Measurements from ENCODE around the gene RARS2.

RARS2 gene

DNA sequence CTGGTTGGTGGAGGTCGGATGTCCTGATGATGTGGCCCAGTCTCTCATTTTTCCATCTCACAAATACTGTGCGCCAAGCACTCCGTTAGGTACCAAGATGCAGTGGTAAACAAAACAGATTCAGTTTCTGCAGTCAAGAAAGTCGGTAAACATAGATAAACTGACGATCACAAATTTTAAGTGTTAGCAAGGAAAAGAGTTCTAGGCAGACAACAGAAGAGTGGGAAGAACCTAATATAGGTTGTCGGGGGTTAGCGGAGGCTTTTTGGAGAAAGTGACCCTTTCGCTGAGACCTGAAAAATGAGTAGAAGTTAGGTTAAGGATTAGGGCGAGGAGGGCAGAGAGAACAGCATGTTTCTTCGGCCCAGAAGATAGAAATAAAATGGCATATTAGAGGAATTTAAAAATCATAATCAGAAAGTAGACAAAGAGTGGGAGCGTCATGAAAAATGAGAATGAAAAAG, 662 bp upstream of the RARS2 start:
- TF ChIP-seq, protein P1, sequence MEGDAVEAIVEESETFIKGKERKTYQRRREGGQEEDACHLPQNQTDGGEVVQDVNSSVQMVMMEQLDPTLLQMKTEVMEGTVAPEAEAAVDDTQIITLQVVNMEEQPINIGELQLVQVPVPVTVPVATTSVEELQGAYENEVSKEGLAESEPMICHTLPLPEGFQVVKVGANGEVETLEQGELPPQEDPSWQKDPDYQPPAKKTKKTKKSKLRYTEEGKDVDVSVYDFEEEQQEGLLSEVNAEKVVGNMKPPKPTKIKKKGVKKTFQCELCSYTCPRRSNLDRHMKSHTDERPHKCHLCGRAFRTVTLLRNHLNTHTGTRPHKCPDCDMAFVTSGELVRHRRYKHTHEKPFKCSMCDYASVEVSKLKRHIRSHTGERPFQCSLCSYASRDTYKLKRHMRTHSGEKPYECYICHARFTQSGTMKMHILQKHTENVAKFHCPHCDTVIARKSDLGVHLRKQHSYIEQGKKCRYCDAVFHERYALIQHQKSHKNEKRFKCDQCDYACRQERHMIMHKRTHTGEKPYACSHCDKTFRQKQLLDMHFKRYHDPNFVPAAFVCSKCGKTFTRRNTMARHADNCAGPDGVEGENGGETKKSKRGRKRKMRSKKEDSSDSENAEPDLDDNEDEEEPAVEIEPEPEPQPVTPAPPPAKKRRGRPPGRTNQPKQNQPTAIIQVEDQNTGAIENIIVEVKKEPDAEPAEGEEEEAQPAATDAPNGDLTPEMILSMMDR (IDR thresholded peaks at IDR 0.05) = no peak

DNA sequence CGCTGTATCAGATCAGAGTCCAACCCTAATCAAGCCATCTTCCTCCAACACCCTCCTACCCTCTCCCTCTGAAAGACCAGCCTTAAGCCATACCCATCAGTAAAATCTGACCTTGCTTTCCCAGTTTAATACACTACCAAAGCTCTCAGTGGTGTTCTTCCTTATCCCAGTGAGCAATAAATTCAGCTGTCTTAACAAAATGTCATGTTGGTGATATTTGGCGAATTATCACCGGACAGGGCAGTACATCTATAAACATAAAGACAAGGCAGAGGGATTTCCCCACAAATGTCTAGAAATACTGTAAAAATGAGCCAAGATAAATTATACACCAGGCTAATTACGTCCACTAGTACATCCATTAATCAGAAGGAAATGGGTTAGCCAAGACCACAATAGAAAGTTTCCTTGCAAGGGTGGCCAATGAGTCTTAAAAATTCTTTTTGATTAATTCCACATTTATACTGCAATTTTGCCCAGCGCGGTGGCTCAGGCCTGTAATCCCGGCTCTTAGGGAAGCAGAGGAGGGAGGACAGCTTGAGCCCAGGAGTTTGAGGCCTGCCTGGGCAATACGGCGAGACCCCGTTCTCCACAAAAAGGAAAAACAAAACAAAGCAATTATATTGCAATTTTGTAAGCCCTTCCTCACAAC, 905 bp downstream of the RARS2 start:
- TF ChIP-seq, protein P1 (IDR thresholded peaks at IDR 0.05) = no peak

DNA sequence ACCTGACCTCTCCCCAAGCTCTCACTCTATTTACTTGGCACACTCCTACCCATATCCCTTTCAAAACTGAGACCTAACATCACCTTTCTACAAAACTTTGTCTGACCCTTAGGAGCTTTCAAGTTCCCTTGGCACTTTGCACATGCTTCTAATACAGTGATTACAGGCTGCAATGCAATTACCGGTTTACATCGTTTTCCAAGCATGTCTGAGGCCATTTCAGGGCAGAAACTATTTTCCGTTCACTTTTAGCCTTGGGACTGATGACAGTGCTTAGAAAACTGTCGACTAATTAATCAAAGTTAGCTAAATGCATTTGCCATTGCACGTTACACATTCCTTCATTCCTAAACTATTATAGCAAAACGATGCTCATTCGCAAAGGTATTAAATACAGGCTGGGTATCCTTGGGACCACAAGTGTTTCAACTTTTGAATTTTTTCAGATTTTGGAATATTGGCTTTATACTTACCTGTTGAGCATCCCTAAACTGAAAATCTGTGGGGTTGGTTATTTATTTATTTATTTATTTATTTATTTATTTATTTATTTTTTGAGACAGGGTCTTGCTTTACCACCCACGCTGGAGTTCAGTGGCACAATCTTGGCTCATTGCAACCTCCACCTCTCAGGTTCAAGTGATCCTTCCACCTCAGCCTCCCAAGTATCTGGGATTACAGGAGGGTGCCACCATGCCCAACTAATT, 3.3 kb downstream of the RARS2 start:
- TF ChIP-seq, protein P1 (IDR thresholded peaks at IDR 0.05) = no peak

DNA sequence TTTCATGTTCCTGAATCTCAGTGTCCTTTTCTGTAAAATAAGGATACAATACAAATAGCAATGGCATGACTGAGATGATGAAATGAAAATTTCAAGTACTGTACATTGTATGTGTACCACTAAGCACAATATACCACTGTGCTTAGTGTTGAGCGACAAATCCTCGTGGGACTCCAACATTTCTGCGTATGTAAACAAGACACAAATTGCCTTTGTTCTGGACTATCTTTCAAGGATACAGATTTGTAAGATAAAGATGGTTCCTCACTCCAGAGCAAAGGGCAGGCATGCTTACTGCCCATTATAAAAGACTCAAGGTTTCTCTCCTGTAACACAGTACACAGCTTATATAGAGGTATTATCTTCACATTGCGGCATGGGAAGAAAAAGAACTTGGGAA, 6.0 kb downstream of the RARS2 start:
- TF ChIP-seq, protein P1 (IDR thresholded peaks at IDR 0.05) = no peak

DNA sequence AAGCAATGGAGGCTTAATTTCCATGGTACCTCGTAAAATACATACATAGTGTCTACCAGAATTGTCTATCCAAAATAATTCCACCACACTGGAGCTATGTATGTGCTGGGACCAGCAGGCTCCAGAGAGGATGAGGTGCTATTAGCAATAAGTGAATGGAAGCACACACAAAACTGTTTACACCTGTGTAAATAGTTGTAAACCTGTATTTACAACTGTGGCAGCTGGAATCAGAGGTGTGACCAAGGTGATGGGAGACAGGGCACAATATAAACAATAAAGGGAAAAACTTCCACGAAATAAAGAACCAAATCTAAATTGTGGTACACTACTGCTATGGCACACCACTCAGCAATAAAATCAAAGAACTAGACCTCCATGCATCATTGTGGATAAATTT, 14.4 kb downstream of the RARS2 start:
- TF ChIP-seq, protein P1 (IDR thresholded peaks at IDR 0.05) = no peak

DNA sequence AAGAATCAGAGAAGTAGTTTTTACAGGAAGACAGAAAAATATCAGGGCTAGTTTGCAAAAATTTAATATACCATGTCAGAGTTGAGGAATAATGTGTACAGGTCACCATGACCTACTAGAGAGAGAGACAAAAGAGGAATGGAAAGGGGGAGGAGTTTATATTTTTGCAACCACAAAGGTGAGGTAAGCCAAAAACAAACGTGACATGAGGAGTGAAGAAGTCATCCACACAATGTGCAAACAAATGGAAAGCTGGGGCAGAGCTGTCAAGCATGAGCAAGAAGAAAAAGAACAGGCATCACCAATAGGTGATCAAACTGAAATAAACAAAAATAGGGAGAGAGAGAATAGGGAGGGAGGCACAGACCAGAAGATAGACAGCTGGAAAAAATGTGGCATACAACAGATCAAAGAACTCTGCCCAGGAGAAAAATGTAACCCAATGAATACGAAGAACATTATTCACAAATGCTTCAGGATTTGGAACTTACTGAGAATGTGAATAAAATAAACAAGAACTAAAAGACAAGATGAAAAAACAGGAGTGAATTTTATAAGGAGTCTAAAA, 15.5 kb downstream of the RARS2 start:
- TF ChIP-seq, protein P1 (IDR thresholded peaks at IDR 0.05) = no peak

DNA sequence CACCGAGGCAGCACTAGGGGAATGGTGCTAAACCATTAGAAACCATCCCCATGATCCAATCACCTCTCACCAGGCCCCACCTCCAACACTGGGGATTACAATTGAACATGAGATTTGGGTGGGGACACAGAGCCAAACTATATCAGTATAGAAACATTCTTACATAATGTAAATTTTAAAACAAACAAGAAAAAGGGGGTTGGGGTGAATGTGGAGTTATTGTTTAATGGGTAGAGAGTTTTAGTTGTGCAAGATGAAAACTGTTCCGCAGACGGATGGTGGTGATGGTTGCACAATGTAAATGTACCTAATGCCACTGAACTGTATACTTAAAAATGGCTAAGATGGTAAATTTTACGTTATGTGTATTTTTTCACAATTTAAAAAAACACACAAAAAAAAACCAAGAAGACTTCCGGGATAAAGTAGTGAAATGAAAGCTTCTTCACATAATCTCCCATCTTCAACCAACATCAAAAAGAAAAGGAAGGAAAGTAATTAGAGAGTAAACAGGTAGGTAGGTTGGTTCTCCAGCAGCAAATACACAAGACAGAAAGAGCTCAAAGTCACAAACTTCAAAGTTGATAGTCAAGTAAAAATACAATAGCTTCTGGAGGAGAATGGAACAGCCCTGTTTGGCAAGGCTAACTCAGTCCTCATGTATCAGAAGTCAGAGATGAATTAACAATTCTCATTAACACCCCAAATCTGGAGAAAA, 16.3 kb downstream of the RARS2 start:
- TF ChIP-seq, protein P1 (IDR thresholded peaks at IDR 0.05) = no peak
